ENCODE data around the gene TRAF1. TPM values are rescaled to one million over a fixed set of nuclear protein-coding genes. Genes with fewer than 3 reads are reported as not detected.

The TRAF1 gene
- total RNA-seq, 1 experiment from 2014 or later = 1.8 TPM

DNA sequence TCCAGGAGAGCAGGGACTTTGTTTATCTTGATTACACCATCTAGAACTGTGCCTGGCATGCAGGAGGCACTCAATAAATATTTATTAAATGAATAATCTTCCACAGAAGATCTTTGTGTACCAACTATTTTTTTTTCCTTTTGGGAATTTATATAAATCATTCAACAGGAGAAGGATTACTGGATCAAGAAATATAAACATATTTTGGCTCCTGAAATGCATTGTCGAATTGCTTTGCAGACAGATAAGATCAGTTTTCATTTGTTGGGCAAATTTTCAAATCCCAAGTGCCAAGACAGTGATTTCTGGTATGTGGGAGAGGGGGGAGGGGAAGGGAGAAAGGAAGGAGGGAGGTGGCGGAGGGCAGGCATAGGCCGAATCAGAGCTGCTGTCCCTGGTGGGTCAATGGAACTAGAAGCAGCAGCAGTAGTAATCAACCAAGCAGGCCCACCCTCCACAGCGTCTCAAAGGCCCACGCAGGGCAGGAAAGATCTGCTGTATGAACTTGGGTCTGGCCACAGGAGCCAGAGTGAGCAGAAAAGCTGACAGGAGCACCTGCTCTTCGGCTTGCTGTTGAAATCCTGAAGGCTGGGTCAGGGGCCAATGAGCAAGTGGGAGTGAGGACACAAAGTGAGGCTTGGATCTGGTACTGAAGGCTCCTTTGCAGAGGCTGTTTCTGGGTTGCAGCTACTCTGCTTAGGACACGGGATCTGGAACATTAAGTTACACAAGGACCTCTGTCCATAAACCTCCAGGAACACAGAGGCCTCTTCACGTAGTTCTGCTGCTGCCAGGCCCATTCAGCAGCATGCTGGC is 15.8 kb upstream of the TRAF1 start (continued):
- TF ChIP-seq, protein P1, sequence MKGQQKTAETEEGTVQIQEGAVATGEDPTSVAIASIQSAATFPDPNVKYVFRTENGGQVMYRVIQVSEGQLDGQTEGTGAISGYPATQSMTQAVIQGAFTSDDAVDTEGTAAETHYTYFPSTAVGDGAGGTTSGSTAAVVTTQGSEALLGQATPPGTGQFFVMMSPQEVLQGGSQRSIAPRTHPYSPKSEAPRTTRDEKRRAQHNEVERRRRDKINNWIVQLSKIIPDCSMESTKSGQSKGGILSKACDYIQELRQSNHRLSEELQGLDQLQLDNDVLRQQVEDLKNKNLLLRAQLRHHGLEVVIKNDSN (CRISPR knock-in tag; IDR thresholded peaks at IDR 0.05) = no peak
- TF ChIP-seq ZNF232 (CRISPR knock-in tag; IDR thresholded peaks at IDR 0.05) (no peak), JUN (CRISPR knock-in tag; IDR thresholded peaks at IDR 0.05) (no peak), ZNF317 (CRISPR knock-in tag; IDR thresholded peaks at IDR 0.05; ENCODE audit: borderline replicate concordance, low read depth) (no peak)
- TF ChIP-seq, protein P2, sequence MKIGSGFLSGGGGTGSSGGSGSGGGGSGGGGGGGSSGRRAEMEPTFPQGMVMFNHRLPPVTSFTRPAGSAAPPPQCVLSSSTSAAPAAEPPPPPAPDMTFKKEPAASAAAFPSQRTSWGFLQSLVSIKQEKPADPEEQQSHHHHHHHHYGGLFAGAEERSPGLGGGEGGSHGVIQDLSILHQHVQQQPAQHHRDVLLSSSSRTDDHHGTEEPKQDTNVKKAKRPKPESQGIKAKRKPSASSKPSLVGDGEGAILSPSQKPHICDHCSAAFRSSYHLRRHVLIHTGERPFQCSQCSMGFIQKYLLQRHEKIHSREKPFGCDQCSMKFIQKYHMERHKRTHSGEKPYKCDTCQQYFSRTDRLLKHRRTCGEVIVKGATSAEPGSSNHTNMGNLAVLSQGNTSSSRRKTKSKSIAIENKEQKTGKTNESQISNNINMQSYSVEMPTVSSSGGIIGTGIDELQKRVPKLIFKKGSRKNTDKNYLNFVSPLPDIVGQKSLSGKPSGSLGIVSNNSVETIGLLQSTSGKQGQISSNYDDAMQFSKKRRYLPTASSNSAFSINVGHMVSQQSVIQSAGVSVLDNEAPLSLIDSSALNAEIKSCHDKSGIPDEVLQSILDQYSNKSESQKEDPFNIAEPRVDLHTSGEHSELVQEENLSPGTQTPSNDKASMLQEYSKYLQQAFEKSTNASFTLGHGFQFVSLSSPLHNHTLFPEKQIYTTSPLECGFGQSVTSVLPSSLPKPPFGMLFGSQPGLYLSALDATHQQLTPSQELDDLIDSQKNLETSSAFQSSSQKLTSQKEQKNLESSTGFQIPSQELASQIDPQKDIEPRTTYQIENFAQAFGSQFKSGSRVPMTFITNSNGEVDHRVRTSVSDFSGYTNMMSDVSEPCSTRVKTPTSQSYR (CRISPR knock-in tag; IDR thresholded peaks at IDR 0.05) = no peak
- TF ChIP-seq, protein P3, sequence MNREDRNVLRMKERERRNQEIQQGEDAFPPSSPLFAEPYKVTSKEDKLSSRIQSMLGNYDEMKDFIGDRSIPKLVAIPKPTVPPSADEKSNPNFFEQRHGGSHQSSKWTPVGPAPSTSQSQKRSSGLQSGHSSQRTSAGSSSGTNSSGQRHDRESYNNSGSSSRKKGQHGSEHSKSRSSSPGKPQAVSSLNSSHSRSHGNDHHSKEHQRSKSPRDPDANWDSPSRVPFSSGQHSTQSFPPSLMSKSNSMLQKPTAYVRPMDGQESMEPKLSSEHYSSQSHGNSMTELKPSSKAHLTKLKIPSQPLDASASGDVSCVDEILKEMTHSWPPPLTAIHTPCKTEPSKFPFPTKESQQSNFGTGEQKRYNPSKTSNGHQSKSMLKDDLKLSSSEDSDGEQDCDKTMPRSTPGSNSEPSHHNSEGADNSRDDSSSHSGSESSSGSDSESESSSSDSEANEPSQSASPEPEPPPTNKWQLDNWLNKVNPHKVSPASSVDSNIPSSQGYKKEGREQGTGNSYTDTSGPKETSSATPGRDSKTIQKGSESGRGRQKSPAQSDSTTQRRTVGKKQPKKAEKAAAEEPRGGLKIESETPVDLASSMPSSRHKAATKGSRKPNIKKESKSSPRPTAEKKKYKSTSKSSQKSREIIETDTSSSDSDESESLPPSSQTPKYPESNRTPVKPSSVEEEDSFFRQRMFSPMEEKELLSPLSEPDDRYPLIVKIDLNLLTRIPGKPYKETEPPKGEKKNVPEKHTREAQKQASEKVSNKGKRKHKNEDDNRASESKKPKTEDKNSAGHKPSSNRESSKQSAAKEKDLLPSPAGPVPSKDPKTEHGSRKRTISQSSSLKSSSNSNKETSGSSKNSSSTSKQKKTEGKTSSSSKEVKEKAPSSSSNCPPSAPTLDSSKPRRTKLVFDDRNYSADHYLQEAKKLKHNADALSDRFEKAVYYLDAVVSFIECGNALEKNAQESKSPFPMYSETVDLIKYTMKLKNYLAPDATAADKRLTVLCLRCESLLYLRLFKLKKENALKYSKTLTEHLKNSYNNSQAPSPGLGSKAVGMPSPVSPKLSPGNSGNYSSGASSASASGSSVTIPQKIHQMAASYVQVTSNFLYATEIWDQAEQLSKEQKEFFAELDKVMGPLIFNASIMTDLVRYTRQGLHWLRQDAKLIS (CRISPR knock-in tag; IDR thresholded peaks at IDR 0.05; ENCODE audit: borderline replicate concordance) = no peak
- TF ChIP-seq, protein P4, sequence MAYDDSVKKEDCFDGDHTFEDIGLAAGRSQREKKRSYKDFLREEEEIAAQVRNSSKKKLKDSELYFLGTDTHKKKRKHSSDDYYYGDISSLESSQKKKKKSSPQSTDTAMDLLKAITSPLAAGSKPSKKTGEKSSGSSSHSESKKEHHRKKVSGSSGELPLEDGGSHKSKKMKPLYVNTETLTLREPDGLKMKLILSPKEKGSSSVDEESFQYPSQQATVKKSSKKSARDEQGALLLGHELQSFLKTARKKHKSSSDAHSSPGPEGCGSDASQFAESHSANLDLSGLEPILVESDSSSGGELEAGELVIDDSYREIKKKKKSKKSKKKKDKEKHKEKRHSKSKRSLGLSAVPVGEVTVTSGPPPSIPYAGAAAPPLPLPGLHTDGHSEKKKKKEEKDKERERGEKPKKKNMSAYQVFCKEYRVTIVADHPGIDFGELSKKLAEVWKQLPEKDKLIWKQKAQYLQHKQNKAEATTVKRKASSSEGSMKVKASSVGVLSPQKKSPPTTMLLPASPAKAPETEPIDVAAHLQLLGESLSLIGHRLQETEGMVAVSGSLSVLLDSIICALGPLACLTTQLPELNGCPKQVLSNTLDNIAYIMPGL (CRISPR knock-in tag; IDR thresholded peaks at IDR 0.05) = no peak

DNA sequence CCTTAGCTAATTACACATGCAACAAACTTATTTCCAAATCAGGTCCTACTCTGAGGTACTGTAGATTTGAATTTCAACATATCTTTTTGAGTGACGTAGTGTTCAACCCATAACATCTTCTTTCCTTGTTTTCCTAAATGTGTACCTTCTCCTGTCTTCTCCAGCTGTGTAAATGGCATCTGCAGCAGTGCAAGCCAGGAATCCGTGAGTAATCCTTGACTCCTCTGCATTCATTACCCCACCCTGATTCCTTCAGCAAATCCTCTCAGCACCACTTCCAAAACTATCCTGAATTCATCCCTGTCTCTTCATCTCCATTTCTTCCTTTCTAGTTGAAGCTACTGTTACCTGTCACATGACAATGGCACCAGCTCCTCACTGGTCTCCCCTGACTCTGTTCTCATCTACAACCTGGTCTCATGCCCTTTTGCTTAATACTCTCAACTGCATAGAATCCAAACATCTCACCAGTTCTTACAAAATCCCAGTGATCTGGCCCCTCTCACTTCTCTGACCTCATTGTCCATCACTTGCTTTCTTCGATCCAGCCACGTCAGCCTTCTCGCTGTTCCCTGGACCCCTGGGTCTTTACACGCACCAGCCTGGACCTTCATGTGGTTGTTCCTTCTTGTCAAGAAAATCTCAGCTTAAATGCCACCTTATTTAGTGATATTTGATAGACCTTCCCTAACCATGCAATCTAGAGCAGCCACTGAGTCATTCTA is 14.6 kb upstream of the TRAF1 start:
- POLR2A ChIA-PET = interaction anchor here (0.6 kb wide), 1 partner anchor 57 kb away, joined by 6 read pairs; no protein-coding TSS in a partner anchor
- Mint-ChIP-seq H3K4me1 (peaks cover 38% of the 10 kb centered on the region), H3K4me3 (no peak overlapping the region), H3K9me3 (no peaks in the 10 kb centered on the region), H3K27ac (no peak overlapping the region; the same call in 1 of the 2 replicates), H3K27me3 (ENCODE audit: low read depth) (no peaks in the 10 kb centered on the region), H3K36me3 (no peaks in the 10 kb centered on the region)
- CTCF ChIA-PET = interaction anchor here (0.7 to 2.5 kb wide), 4 partner anchors 24 to 119 kb away, joined by 3 to 11 read pairs (median 3); no protein-coding TSS in a partner anchor
- DNase-seq (ENCODE audit: low spot score) (no peak), ATAC-seq (no peak)
- TF ChIP-seq ZNF138 (CRISPR knock-in tag; conservative IDR thresholded peaks at IDR 0.05) (no peak), ZNF317 (CRISPR knock-in tag; IDR thresholded peaks at IDR 0.05; ENCODE audit: borderline replicate concordance, low read depth) (no peak), ZNF423 (CRISPR knock-in tag; IDR thresholded peaks at IDR 0.05) (no peak), TEAD1 (CRISPR knock-in tag; IDR thresholded peaks at IDR 0.05) (no peak)
- TF ChIP-seq, protein P5, sequence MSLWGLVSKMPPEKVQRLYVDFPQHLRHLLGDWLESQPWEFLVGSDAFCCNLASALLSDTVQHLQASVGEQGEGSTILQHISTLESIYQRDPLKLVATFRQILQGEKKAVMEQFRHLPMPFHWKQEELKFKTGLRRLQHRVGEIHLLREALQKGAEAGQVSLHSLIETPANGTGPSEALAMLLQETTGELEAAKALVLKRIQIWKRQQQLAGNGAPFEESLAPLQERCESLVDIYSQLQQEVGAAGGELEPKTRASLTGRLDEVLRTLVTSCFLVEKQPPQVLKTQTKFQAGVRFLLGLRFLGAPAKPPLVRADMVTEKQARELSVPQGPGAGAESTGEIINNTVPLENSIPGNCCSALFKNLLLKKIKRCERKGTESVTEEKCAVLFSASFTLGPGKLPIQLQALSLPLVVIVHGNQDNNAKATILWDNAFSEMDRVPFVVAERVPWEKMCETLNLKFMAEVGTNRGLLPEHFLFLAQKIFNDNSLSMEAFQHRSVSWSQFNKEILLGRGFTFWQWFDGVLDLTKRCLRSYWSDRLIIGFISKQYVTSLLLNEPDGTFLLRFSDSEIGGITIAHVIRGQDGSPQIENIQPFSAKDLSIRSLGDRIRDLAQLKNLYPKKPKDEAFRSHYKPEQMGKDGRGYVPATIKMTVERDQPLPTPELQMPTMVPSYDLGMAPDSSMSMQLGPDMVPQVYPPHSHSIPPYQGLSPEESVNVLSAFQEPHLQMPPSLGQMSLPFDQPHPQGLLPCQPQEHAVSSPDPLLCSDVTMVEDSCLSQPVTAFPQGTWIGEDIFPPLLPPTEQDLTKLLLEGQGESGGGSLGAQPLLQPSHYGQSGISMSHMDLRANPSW (CRISPR knock-in tag; conservative IDR thresholded peaks at IDR 0.05; ENCODE audit: low read depth) = no peak
- TF ChIP-seq, protein P6, sequence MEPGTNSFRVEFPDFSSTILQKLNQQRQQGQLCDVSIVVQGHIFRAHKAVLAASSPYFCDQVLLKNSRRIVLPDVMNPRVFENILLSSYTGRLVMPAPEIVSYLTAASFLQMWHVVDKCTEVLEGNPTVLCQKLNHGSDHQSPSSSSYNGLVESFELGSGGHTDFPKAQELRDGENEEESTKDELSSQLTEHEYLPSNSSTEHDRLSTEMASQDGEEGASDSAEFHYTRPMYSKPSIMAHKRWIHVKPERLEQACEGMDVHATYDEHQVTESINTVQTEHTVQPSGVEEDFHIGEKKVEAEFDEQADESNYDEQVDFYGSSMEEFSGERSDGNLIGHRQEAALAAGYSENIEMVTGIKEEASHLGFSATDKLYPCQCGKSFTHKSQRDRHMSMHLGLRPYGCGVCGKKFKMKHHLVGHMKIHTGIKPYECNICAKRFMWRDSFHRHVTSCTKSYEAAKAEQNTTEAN (CRISPR knock-in tag; IDR thresholded peaks at IDR 0.05) = no peak
- TF ChIP-seq, protein P2 (CRISPR knock-in tag; IDR thresholded peaks at IDR 0.05) = no peak

All from WTC11 (cell line).